Measurements from ENCODE around the gene HMGN4. TPM values are rescaled to one million over a fixed set of nuclear protein-coding genes. Genes with fewer than 3 reads are reported as not detected.

The HMGN4 gene
- total and polyA plus RNA-seq, 2 donors from 2014 or later = 49.3 to 72.7 TPM

GRCh38 chr6:26563488-26563887, 25.3 kb downstream of the HMGN4 start:
- intact Hi-C loops (cut with DNase I) = no loop called here
- Histone ChIP-seq H3K4me1 (ENCODE audit: control insufficient read depth in 2 of 3, insufficient read depth in 2 of 3, low read depth in 1 of 3, low read length in 3 of 3) (no peaks in the 10 kb centered on the region), H3K4me3 (ENCODE audit: low read length in 3 of 3) (no peak overlapping the region), H3K27ac (ENCODE audit: low read depth in 2 of 2, low read length in 2 of 2) (no peak overlapping the region), H3K9ac (ENCODE audit: low read length in 3 of 3) (no peak overlapping the region), H3K9me3 (ENCODE audit: control insufficient read depth in 2 of 3, insufficient read depth in 1 of 3, low read length in 3 of 3) (no peaks in the 10 kb centered on the region), H3K36me3 (ENCODE audit: control insufficient read depth in 2 of 3, insufficient read depth in 3 of 3, low read length in 3 of 3) (no peaks in the 10 kb centered on the region), H3K27me3 (ENCODE audit: control insufficient read depth, insufficient read depth, low read length) (no peaks in the 10 kb centered on the region)
- FAIRE-seq (no peak), DNase-seq (no peak)
- TF ChIP-seq CTCF (IDR thresholded peaks at IDR 0.05; ENCODE audit: borderline replicate concordance, extremely low read depth, insufficient read depth) = no peak

- Histone ChIP-seq H3K36me3 (ENCODE audit: control insufficient read depth in 2 of 3, insufficient read depth in 3 of 3, low read length in 3 of 3) (no peaks in the 10 kb centered on the region), H3K9ac (ENCODE audit: low read length in 3 of 3) (peak overlapping the region; percentile 17 to 85 (median 62)), H3K4me3 (ENCODE audit: low read length in 3 of 3) (peak overlapping the region; percentile 76 to 91 (median 90)), H3K27ac (ENCODE audit: low read depth in 2 of 2, low read length in 2 of 2) (peak overlapping the region; percentile 7 to 13), H3K27me3 (ENCODE audit: control insufficient read depth, insufficient read depth, low read length) (peaks cover 2% of the 10 kb centered on the region), H3K4me1 (ENCODE audit: control insufficient read depth in 2 of 3, insufficient read depth in 2 of 3, low read depth in 1 of 3, low read length in 3 of 3) (no peaks in the 10 kb centered on the region), H3K9me3 (ENCODE audit: control insufficient read depth in 2 of 3, insufficient read depth in 1 of 3, low read length in 3 of 3) (no peaks in the 10 kb centered on the region)
- peak; percentile 90 for FAIRE-seq
- DNase-seq = peak; percentile 95 to 98 (median 97)
- intact Hi-C loops (cut with DNase I) = no loop called here
- TF ChIP-seq CTCF (IDR thresholded peaks at IDR 0.05; ENCODE audit: borderline replicate concordance, extremely low read depth, insufficient read depth) = peak; percentile 9
These were observed 30.7 kb downstream of the HMGN4 start for GRCh38 chr6:26568601-26569432.

GRCh38 chr6:26569433-26569764, 31.2 kb downstream of the HMGN4 start:
- H3K9me3 ChIP-seq (ENCODE audit: control insufficient read depth in 2 of 3, insufficient read depth in 1 of 3, low read length in 3 of 3) = no peaks in the 10 kb centered on the region
- FAIRE-seq = no peak
- intact Hi-C loops (cut with DNase I) = no loop called here
- H3K9ac ChIP-seq (ENCODE audit: low read length in 3 of 3) = no peak overlapping the region
- peak overlapping the region in 1 of 3 donors; percentile 76 for H3K4me3 ChIP-seq (ENCODE audit: low read length in 3 of 3)
- H3K27me3 ChIP-seq (ENCODE audit: control insufficient read depth, insufficient read depth, low read length) = peaks cover 2% of the 10 kb centered on the region
- H3K27ac ChIP-seq (ENCODE audit: low read depth in 2 of 2, low read length in 2 of 2) = no peak overlapping the region
- TF ChIP-seq CTCF (IDR thresholded peaks at IDR 0.05; ENCODE audit: borderline replicate concordance, extremely low read depth, insufficient read depth) = no peak
- no peak for DNase-seq
- no peaks in the 10 kb centered on the region for H3K36me3 ChIP-seq (ENCODE audit: control insufficient read depth in 2 of 3, insufficient read depth in 3 of 3, low read length in 3 of 3)
- H3K4me1 ChIP-seq (ENCODE audit: control insufficient read depth in 2 of 3, insufficient read depth in 2 of 3, low read depth in 1 of 3, low read length in 3 of 3) = no peaks in the 10 kb centered on the region

Data from kidney (tissue), 14 donors.